Stimulated activated CD4-positive, alpha-beta T cell treated with anti-CD3 and anti-CD28 coated beads, Interleukin-1b, Interleukin-23, amount 100 ng/mL, for 4 hours (primary cell): ENCODE data around the gene PLA1A.
"Not testable (repeated sequence)": the region's sequence is repeated elsewhere in the genome, so short reads cannot be mapped to it uniquely, and the experiment has no call there.

Experiments used
- DNase-seq, 2 donors: peaks; one replicate each; pipeline ENCODE4 v3.0.0-alpha.2; 2020; ENCODE audit warnings: low read depth in 2 of 2

The PLA1A gene, protein sequence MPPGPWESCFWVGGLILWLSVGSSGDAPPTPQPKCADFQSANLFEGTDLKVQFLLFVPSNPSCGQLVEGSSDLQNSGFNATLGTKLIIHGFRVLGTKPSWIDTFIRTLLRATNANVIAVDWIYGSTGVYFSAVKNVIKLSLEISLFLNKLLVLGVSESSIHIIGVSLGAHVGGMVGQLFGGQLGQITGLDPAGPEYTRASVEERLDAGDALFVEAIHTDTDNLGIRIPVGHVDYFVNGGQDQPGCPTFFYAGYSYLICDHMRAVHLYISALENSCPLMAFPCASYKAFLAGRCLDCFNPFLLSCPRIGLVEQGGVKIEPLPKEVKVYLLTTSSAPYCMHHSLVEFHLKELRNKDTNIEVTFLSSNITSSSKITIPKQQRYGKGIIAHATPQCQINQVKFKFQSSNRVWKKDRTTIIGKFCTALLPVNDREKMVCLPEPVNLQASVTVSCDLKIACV

DNA sequence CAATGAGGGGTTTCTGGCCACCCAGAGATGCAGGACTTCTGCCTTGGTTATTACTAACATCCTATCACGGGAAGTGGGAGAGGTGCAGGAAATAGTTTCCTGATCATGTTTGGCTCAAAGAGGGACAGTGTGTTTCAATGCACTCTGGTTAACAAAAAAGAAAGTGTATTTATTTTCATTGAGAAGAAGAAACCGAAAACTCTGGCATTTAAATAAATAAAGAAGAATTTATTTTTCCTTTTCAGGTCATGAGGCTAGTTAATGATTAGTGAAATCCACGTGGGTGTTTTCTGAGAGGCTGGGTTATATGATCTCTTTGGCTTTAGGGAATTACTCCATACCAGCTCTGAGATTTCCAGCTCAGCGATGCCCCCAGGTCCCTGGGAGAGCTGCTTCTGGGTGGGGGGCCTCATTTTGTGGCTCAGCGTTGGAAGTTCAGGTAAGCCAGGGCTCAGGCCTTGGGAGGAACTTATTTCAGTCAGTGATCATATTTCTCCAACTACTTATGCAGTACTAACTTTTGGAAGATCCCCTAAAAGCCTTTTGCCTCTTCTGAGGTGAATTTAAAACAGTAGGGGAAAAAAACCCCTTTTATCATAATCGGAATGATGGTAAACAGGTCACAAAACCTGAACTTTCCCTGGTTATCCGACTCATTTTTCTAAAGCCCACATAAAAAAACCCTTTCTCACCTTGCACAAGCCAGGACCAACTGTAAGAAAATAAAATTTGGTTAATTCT is at the start of gene PLA1A:
PLA1A (plus strand) TSS at position 338 of the 741 bp plus-strand sequence; CDS start at position 367, 29 bp downstream.
- no peak for DNase-seq

DNA sequence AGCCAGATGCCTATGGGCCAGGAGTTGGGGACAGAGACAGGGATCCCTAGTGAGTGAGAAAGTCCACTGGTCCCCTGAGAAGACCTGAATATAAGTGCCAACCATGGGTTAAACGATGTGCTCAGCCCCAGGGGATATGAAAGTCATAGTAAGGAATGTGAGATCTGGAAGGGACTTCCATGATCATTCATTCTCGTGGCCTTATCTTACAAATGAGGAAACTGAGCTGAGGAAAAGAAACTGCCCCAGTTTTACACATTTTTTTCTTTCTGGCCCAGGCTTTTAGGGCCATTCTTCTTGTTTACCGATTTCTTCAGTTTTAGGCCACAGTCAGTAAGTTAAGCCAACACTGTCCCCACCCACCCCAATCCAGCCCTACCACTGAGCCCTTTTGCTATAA is 49.3 kb upstream of the PLA1A start:
- DNase-seq: no peak

DNA sequence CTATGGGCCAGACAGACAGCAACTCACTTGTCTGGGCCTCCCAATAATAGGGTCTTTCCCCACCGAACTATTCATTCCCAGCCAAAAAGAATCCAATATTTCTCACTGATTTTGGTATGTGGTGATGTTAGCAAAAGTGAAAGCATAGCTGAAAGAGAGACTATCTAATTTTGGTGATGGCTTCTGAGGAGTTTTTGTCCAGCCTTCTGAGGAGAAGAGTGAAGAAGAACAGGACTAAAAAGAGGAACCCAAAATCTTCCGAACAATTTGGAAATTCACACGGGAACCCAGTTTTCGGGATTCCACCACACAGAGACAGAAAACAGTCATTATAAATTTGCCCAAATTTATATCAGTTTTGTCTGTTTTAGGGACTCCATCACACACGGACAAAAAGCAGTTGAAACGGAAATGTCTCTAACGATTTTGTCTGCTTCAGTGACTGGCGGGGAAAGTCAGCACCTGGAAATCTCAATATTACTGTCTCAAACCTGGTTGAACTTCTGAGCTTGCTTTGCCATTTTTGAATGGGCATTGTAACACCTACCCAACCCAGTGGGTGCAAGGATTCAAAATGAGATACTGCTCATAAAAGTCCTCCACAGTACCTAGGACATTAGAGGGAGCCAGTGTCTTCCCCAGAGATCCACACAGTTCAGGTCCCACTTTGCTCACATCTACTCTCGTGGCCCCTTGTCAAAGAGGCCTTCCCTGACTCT is 47.3 kb upstream of the PLA1A start:
- no peak for DNase-seq

DNA sequence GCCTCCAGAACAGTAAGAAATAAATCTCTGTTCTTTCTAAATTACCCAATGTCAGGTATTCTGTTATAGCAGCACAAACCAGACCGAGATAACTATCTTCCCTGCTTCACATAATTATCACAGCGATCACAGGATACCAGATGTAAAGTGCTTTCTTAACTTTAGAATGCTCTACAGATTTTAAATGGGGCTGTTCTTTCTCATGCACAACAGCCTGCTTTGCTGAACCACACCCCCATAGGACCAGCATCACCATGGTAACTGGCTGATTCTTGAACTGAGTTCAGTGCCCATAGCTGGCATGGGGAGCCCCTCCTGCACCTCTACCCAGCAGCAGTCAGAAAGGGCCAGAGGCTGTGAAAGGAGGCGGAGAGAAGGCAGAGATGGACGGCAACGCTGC is 46.1 kb upstream of the PLA1A start:
- no peak for DNase-seq

DNA sequence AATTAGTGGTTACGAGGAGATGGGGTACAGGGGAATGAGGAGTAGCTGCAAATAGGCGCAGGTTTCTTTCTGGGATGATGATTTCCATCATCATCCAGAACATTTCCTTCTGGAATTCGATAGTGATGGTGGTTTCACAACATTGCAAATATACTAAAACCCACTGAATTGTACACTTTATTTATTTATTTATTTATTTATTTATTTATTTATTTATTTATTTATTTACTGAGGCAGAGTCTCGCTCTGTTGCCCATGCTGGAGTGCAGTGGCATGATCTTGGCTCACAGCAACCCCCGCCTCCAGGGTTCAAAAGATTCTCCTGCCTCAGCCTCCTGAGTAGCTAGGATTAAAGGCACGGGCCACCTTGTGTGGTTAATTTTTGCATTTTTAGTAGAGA is 44.8 kb upstream of the PLA1A start:
- not testable (repeated sequence) for DNase-seq

DNA sequence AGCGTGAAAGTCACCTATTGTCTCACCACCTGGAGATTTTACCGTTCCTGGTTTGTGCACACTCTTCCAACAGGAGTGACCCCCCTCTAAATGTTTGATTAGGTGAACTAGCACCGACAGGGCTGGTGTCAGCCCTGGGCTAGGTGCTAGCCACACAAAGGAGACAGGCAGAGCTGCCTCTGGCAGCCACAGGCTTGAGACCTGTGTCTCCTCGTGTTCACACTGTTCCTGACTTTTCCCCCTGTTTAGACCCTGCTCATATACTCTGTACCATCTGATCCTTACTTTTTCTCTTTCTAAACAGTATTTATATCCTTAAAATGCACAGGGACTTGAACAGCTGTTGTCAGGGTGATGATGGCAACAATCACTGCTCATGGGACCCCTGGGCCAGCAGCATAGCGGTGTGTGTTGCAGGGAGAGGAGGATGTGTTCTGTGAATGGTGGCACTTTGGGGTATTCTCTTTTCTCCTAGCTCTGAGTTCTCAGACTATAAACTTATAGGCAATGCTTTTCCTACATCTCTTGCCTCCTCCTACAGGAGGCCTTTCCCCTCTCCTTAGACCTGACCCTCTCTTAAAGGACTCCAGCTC is 43.8 kb upstream of the PLA1A start:
- DNase-seq: no peak

DNA sequence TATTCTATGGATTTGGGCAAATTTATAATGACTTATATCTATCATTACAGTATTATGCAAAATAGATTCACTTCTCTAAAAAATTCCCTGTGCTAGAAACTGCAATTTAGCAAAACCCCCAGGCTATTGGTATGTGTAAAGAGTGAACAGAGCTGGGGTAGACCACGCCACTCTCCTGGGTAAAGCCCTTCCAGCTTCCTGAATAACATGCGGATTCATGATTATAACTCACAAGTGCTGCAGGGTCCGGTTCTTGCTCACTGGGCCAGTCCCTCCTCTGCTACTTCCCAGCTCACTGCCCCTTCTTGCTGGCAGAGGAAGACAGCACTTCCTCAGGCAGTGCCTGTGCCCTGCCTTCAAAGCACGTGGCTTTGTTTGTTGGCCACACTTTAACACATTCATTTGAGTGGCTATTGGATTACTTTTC is 42.4 kb upstream of the PLA1A start:
- no peak for DNase-seq

DNA sequence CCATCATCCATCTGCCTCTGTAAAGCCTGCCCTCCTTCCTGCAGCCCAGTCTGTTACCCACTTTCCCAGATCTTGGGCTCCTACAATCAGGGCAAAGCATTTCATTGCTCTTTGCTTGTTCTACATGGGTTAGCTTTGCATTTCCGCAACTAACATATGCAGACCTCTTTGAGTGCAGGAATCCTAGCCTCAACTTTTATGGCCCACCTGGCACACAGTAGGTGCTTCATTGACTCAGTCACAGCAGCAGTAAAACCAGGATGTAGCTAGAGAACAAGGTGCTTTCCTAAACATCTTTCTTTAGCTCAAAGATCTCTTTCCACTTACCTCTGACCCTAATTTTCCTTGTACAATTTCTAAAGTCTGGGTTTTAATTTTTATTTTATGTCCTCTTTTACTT is 41.8 kb upstream of the PLA1A start:
- DNase-seq: no peak

DNA sequence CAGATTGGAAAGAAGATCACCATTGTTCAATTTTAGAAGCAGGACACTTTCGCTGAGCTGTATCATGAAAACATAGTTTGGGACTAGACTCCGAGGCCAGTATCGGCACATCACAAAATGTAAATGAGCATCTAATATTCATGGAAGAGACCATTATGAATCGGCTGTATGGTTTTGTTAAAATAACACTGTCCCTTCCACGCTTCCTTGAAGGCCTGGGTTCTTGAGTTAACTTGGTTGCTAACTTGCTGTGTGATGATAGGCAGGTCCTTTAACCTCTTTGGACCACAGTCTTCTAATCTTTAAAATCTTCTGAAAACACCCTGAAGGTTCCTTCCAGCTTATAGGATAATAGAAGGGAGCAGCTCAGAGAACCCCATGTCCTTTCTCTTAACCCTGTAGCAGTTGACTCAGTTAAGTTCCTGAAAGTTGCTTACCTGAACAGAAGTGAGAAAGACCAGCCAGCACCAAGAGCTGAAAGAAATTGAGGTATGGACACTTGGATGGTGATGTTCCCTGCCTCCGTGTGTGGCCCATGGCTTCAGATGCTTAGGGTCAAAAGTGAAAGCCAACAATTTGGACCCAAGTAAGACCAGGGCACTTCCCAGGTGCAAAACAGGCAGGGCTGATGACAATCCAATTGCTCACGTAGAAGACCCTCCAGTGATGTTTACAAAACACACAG is 40.4 kb upstream of the PLA1A start:
- DNase-seq: no peak

DNA sequence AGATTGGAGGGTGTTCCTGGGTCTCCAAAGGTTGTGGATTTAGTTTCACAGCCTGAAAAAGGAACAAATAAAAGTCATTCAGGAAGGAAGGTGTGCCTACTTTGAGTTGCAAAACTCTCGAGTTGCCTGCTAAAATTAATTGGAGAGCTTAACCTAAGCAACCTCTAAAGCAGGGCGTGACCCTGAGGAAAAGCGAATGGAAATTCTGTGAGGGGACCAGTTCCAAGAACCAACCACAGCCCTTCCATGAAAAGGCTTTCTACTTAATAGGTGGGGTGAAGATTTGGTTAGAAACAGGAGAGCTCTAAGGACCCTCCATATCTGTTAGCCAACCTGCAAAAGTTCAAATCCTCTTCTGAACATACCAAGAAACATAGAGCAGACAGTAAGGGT is 39.8 kb upstream of the PLA1A start:
- DNase-seq: no peak

DNA sequence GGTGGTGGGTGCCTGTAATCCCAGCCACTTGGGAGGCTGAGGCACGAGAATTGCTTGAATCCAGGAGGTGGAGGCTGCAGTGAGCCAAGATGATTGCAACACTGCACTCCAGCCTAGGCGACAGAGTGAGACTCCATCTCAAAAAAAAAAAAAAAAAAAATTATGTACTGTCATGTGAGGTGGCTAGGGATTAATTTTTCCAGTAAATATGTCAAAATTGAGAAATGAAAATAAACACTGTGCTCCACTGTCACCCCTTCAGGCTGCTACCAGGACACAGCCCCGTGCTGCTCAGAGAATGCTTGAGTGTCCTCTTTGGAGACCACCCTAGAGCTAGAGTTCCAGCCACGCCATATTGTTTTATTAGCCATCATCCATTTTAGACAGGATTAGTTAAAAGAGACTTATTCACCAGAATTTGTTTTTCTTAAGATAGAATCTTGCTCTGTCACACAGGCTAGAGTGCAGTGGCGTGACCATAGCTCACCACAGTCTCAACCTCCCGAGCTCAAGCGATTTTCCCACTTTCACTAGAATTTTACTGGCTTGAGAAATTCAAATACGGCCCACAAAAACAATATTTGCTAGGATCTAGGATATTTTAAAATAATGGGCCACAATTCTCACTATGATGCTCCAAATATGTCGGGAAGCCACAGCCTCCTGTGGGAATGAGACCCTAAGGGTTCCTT is 38.9 kb upstream of the PLA1A start:
- no peak for DNase-seq

DNA sequence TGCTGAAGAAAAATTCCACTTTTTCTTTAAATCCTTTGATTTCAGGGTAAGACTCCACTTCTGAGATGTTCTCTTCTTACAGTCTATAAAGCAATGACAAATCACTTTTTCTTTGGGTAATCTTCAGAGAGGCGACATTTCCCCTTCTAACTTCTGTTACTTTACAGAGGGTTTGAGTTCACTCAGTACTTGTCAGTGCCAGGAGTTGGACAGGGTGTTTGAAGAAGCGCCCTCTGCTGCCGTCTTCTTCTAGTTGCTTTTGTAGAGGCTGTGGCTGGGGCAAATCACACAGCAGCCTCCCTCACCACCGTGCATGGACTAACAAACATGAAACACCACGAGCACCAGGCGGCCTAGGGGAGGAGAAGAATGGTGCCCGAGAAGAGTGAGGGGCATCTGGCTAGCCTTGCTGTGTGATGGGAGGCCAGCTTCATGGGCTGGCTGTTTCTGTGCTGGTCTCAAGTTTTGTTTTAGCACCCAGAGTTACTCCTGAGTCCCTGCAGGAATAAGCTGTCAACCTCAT is 38.2 kb upstream of the PLA1A start, which contains the start of gene CD80:
CD80 (minus strand) TSS at position 174 of the 523 bp plus-strand sequence. CDS start 1,886 bp downstream, outside the sequence.
- DNase-seq: peak; percentile 31 to 33

DNA sequence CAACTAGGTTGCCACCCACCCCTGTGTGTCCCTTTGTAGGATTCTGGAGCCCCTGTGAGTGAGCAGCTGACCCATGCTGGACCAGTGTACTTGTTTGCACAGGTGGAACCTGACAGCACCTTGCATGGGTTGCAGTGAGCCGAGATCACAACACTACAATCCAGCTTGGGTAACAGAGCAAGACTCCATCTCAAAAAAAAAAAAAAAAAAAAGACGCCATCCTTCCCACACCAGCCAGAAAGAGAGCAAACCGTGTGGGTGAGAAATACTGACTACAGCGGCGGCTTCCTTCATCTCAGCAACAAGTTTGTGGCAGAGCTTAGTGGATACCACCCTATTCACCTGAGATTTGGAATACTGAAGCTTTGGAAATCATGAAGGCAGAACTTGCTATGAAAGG is 37.5 kb upstream of the PLA1A start:
- DNase-seq: no peak

DNA sequence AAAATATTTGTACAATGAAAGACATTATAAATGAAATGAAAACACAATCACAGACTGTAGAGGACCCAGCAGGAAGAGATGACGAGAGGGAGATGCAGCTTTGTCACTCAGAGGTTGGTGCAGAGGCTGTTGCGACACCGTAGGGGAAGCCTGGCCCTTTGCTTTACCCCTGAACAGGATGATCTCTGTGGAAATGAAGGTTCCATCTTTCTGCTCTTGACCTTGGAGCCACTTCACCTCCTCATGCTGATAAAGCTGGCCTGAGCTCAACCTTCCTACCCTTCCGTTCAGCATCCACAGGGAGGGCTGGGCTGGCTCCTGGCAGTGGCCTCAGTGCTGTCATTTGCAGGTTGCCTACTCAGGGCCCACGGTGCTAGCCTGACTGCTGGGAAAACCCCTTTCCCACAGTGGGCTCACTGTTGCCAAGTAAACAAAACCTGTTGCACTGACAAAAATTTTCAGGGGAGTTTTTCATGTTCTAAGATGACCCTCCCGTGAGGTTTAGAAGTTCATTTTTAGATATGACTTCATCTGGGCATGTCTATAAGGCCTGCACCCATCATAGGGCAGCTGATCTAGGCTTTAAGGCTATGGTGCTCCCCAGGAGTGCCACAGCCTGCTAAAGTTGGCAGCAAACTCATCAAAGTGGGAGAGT is 35.3 kb upstream of the PLA1A start:
- DNase-seq: no peak

DNA sequence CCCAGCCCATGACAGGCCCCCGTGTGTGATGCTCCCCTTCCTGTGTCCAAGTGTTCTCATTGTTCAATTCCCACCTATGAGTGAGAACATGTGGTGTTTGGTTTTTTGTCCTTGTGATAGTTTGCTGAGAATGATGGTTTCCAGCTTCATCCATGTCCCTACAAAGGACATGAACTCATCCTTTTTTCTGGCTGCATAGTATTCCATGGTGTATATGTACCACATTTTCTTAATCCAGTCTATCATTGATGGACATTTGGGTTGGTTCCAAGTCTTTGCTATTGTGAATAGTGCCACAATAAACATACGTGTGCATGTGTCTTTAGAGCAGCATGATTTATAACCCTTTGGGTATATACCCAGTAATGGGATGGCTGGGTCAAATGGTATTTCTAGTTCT is 34.4 kb upstream of the PLA1A start:
- DNase-seq: not testable (repeated sequence)

DNA sequence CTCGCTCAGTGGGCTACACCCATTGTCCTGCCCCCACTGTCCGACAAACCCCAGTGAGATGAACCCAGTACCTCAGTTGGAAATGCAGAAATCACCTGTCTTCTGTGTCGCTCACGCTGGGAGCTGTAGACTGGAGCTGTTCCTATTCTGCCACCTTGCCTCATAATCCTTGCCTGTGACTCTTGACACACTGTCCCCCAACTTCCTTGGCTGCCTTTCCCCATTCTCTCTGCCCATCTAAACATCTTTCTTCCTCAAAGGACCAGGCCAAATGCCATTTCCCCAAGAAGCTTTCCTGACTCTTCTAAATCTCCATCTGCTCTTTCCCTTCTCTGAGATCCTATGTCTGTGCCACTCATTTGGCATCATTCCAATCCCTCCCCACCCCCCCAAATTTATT is 28.5 kb upstream of the PLA1A start:
- DNase-seq: no peak

DNA sequence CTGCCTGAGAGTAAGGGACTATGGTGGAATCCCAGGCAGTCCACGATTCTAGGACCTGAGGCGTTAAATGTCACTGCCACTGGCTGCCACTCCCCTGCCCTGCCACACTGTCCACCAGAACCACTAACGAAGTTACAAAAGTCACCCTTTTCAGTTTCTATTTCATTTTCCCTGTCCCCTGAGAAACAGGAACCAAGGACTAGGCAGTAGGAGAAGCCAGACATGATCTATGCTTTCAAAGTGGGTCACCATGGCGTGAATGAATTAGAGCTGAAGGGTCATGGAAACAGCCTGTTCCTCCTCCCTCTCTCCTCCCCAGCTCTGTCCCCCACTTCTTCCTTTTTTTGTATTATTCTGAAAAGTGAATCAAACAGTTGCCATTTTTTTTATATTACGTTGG is 27.5 kb upstream of the PLA1A start:
- DNase-seq: no peak

DNA sequence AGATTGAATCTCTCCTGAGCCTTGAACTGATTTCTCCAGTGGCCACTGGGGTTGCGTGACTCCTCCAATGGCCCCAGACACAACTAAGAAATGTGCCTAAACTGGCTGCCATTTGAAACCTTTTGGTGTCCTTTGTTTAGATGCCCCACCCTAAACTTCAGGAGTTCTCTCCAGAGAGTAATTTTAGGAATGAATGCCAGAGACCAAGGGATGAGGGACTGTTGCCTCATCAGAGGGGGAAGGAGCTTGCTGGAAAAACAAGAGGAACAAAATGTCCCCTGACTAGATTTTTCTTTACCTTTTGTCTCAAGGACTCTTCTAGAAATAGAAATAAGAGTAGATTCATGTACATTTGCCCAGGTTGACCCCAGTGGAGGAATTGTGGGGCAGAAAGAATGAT is 26.5 kb upstream of the PLA1A start:
- DNase-seq: no peak

DNA sequence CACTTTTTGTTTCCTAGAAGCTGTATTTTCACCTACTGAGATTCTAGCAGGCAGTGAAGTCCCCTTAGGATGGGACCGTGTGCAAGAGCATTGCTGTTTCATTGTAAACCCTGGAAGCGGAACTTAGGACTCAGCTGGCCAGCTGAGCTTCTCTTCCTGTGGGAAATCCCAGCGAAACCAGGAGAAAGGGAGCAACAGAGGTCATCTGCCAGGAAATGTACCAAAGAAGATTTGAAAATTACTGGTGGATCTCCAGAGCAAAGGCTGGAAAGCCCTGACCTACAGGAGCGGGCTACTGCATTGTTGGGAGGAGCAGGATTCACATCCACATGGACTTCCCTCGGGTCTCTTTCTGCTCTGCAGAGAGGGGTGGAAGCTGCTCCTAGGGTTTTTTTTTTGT is 26.0 kb upstream of the PLA1A start:
- no peak for DNase-seq

DNA sequence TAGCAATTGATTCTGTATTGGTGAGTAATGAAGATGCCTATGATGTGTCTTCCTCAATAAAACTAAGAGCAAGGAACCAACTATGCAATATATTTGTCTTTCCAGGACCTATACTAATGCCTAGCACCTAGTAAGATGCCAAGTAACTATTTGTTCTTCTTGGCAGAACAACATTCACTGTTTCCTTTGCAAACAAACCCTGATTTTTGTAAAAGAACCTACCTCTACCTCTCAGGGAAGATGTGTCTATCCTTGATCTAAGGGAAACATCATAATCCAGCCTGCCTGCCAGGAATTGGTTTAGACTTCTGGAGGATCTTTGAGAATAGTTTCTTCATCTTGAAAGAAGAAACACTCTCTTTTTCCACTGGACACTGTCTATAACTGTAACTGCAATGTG is 22.2 kb upstream of the PLA1A start:
- no peak for DNase-seq
